HG03135 (cell line): ENCODE results near the gene SEPTIN12.
A peak's percentile ranks its signal among the peaks of the same experiment; 100 is the strongest.

Experiments used
- ATAC-seq: cut with Tn5 transposase; IDR thresholded peaks from one replicate; pipeline ENCODE4 v1.9.1; 2021; ENCODE audit warnings: mild to moderate bottlenecking, moderate library complexity; ENCODE audit not compliant: unreplicated experiment

The SEPTIN12 gene

GRCh38 chr16:4734063-4734729 lies 53.9 kb downstream of the SEPTIN12 start, which contains the start of the genes ANKS3 and DNAAF8:
Gene ANKS3, minus strand, starts transcription at chr16:4734271. Its CDS starts 4,122 bp downstream, at chr16:4730149.
Gene DNAAF8, plus strand, starts transcription at chr16:4734537. Its CDS starts 1,978 bp downstream, at chr16:4736515.
- peak; percentile 72 for ATAC-seq

DNA sequence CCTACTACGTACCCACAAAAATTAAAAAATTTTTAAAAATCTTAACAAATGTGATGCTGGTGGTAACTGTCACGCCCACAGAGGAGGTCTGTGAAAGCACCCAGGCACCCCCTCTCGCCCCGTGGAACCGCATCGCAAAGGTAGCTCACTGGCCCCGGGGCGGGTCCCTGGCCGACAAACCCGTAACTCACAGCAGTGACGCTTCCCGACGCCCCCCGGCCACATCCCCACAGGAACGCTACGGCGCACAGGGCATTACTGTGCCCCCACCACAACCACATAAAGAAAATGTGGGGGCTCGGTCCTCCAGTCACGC lies 54.4 kb downstream of the SEPTIN12 start:
- peak; percentile 12 for ATAC-seq

- no peak for ATAC-seq
These were observed 54.9 kb downstream of the SEPTIN12 start for GRCh38 chr16:4733211-4733742.

- ATAC-seq: no peak
These were observed 58.3 kb downstream of the SEPTIN12 start for GRCh38 chr16:4729876-4730275.

- no peak for ATAC-seq
These were observed 59.5 kb downstream of the SEPTIN12 start for GRCh38 chr16:4728676-4729075.
